Activated CD8-positive, alpha-beta memory T cell treated with anti-CD3 and anti-CD28 coated beads, Interleukin-2, amount 50 U/mL, for 24 hours (primary cell): ENCODE measurements around the gene SETBP1.

Experiments used
- DNase-seq: peaks from one replicate; pipeline ENCODE4 v3.0.0-alpha.2; 2020; ENCODE audit errors: extremely low read depth

Gene SETBP1

DNA sequence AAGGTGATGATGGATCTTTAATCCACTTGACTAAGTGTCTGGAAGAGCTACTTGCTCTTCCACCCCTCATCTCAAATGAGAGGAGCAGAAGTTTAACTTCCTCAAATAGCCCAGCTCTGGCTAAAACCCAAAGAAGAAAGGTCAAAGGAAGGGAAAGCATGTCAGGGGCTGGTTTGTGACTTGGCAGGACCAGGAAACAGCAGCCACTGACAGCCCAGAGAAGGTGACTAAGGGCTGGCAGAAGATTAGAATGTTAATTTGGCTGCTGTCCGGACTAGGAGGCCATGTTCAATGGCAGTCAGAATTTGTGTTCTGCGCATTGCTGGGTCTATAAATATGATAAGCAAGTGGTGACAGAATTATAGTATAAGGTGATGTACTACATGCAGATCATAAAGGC lies 386.2 kb downstream of the SETBP1 start:
- DNase-seq, result no peak

DNA sequence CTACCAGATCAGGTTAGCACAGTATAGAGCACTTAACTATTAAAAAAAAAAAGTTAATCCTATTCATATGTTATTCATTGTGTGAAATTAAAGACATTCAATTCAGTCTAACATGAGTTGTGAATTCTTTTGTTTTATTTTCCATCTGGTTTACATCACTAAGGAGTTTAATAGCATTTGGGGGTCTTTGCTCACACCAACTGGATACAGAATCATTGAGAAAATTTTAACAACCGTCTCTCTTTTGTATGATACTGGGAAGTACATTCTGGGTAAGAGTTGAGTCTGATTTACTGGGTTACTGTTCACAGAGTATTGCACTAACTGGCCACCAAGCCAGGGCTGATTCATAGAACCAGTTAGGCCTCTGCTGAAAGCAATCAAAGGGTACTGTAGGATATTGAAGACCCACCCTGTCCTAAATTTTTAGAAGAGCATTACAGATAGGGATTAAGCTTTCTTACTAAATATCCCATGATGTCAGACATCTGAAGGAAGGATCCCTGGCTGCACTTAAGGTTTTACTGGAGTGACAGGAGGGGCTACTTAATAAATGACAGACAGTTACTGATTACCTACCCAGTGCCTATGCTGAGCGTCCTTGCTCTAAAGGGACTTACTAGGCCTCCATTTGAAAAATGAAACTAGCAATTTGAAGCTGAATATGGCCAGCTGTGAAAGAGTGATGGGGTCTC lies 387.9 kb downstream of the SETBP1 start:
- no peak for DNase-seq

DNA sequence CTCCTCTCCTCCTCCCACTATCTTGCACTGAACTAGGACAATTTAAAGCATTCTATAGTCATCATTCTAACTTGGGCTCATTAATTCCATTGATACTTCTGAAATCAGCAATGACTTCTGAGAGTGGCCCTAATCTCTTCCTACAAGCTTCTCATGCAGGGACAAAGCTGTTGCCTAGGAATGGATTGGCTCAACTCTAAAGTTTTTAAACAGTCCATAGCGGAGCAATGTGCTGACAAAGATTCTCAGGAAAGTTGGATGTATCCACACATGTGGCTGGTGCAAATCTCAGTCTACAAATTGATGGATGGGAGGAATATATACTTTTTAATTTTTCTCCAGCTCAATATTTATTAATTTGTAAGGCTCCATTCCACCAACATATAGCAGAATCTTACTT lies 388.9 kb downstream of the SETBP1 start:
- no peak for DNase-seq

DNA sequence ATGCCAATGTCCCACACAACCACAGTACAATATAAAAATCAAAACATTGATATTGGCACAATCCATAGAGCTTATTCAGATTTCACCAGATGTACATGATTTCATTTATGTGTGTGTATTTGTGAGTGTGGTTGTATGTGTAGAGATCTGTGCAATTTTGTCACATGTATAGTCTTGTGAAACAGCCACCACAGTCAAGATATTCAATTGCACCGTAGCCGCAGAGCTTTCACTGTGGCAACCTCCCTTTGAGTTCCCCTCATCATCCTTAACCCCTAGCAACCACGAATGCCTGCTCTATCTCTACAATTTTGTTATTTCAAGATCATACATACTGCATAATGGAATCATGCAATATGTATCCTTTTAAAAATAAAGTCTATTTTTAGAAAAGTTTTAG lies 391.3 kb downstream of the SETBP1 start:
- no peak for DNase-seq

DNA sequence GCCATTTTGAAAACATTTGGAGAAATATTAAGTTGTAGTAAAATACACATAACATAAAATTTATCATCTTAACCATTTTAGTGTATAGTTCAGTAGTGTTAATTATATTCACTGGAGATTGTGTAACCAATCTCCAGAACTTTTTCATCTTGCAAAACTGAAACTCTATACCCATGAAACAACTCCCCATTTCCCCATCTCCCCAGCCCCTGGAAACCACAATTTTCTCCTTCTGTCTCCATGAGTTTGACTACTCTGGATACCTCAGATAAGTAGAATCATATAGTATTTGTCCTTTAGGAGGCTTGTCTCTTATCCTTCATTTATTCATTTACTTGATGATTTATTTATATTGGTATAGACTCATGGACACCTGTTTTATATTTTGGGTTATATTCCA lies 392.9 kb downstream of the SETBP1 start:
- no peak for DNase-seq

DNA sequence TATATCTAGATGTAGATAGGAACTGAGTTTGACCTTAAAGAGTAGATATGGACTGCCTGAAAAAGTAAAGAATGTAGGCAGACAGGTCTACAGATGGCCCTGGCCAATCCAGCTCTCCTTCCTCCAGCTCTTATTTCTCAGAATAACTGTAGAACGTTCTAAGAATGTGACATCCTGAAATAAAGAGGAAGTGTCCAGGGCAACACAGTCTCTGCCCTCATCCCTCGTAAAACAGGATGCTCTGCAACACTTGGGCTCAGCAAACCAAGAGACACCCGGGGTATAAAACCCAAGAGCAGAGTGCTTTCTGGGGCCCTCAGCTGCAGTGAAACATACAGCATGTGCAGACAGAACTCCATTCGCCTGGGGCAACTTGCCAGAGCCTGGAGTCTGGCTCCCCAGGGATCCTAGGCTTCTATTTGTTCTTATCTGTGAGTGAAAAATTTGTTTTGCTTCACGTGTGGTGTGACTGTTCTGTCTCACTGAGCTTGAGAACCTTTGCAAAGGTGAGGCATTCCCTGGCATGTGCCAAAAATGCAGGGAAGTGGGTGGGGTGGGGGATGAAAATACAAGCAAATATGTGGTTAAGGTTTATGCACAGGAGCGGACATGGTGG lies 401.0 kb downstream of the SETBP1 start:
- no peak for DNase-seq

DNA sequence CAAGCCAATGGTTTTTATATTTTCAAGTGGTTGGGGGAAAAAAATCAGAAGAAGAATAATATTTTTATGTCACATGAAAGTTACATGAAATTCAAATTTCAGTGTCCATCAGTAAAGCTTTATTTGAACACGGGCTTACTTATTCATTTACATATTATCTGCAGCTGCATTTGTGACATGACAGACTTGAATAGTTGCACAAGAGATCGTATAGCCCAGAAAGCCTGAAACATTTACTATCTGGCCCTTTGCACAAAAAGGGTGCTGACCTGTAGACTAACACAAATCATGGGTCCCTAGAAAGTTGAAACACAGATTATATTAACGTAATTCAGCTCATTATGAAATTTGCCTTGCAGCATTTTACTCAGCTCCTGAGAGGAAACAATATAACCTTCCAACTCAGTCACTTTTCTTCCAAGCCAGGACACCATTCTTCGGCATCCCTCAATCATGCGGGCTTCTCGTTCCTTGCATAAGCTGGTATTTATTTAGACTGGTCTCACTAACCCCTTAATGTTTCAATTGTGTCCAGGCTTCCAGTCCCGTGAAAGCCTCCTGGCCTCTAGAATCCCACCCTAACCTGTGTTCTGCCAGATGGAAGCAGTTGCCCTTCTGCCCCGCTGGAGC lies 402.7 kb downstream of the SETBP1 start:
- DNase-seq, result no peak

DNA sequence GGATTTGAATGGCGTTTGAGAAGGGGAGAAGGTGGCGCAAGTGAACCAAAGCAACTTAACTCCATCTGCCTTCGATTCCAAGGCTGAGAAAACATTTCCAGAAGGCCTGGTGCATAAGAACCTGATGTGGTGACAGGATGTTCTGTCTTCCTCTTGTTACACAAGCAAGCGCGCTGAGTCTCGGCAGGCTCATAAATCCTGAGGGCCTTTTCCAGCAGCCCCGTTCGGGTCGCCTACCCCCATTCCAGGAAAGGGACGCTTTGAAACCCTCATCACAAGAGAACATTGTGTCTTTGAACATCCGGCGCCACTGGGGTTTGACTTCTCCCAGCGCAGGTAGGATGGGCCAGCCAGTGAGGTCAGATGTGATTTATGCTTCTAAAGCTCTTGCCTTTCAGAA lies 403.5 kb downstream of the SETBP1 start:
- no peak for DNase-seq

DNA sequence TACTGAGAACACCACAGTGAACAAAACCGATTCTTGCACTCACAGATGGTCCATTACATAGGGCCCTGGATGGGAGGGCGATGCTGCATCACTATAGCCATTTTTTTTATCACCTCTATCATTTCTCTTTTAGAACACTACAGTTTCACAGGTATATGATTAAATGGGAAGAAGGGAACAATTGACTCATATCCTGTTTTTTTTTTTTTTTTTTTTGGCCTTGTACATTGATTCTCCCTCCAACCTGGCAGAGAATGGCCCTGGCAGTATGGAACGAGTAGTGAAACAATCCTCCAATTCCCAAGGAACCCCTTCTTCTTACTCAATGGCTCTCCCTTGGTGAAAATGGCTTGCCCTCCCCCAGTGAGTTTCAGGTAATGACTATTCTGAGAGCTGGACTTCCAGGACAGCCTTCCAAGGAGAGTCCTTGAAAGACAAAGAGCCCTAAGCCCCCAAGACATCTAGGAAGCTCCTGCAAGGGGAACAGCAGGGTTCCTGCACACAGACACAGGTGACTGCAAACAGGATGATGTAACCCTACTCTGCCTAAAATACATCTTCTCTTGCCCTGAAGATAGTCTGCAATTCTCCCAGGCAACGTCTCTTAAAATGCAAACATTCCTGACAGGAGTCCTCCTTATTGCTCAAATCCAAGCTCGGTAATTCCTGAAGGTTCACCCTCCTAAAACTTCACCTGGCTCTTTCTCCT lies 405.4 kb downstream of the SETBP1 start:
- no peak for DNase-seq

DNA sequence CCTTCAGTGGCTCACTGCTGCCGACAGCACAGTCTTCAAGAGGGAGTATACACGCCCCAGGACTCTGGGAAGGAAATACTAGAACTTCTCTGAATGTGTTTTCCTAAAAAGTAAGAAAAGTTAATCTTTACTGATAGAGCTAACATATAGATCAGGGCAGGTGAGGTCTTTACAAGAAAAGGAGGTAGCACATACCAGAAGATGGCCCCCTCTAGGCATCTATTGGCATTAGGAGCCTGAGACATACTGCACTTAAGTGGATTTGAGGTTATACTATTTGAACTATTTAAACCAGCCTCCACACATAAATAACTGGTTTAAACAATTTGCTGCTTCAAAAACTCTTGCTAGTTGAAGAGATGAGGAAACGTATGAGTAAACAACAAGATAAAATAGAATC lies 406.1 kb downstream of the SETBP1 start:
- no peak for DNase-seq

DNA sequence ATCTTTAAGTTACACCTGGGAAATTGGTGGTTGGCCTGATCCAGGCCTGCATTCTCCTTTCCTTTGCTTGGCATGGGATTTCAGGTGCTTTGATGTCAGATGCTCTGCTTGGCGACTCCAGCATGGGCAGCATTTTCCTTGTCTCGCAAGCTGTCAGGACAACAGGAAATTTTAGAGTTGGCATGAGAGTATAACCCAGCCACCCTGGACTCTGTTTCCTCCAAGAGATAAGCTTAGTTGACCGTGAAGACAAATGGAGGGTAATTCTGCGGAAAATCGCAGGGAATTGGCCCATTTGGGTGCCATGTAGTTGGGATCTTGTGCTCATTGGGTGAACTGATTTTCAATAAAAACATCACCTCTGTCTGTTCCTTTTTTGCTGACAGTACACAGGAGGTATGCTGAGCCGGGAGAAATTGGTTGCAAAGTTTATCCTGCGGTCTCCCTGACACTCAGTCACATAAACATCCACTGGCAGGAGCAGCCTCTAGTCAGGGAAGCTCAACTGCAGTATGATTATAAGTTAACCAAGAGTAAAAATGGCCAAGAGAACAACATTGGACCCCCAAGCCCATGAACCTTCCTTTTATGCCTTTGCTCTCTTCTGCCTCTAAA lies 409.9 kb downstream of the SETBP1 start:
- no peak for DNase-seq

DNA sequence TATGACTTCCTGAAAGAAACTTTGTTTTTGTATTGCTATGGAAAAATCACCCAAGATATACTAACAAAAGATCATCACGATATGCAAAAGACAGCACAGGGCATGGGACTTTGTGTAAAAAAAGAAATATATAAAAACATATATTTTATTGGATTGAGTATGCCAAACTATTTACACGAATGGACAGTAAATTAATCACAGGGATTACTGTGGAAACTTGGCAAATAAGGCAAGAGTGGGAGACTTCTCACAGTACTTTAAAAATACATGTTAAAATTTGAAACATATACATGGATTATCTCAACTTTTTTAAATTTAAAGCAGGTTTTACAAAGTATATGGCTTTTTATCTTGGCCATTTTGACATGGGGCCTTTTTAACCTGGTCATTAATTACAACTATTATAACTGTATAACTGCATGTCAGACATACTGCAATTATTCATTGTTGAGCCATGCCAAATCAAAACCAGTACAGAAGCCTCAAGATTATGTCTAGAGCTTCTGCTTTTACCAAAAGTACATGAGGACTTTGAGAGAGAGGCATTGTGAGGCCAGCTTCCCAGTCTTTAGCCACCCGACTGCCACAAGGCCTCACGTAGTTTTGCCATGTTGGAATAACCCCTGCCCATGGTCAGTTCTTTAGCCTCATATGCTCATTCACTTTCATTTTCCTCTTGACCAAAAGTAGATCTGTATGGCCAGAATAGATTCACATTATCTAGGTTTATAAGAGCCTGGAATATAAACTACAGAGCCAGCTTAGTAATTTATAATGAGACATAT lies 419.8 kb downstream of the SETBP1 start:
- DNase-seq, result no peak

DNA sequence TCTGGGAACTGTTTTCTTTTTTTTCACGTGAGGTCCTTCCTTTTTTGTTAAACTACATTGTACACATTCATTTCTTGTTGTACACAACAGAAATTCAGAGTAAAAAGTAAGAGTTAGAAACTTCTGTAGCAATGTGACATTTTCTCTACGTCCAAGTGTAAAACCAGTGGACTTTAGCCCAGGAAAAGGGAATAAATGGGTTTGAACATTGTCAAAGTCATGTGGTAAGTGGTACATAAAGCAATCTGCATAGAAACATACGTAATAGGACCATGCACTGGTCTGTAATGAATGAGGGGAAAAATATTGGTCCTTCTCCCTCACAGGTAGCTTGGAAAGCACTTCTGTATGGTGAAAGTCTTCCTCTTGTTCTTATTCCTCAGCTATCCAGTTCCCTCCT lies 421.4 kb downstream of the SETBP1 start:
- no peak for DNase-seq

DNA sequence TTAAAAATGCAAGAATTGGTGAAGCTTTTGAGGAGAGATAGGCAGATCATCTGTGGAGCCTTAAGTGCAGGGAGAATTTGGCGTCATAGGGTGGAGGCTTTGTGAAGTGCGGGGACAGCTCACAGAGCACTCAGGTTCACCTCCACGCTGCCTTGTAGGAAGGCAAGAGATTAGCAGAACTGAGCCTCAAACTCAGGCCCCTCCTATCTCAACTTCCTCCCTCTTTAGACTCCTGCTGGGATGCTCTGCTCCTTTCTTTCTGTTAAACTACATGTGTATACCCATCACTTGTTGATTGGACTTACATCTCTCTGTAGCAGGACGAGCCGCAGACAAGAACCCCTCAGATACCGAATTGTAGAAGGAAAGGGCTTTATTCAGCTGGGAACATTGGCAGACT lies 422.2 kb downstream of the SETBP1 start:
- DNase-seq, result no peak

DNA sequence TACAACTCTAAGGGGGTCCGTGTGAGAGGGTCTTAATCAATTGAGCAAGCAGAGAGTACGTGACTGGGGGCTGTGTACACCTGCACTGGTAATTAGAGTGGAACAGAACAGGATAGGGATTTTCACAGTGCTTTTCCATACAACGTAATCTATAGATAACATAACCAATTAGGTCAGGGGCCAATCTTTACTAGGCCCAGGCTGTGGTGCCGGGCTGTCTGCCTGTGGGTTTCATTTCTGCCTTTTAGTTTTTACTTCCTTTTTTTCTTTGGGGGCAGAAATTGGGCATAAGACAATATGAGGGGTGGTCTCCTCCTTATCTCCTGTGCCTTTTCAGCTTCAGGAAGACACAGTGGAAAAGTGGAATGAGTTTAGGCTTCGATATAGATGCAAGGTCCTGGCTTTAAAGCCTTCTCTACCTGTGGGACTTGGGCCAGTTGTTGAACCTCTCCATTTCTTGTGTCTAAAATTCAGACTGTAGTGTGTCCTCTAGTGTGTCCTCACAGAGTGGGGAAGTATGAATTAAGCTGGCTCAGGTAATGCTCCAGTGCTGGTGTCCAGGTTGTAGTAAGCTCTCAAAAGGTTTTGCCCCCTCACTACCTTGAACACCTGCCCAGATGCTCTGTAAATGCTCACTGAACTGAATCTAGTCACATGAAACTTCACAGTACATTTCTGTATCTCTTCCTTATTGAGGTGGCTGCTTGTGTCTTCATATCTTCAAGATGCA lies 422.8 kb downstream of the SETBP1 start:
- no peak for DNase-seq

DNA sequence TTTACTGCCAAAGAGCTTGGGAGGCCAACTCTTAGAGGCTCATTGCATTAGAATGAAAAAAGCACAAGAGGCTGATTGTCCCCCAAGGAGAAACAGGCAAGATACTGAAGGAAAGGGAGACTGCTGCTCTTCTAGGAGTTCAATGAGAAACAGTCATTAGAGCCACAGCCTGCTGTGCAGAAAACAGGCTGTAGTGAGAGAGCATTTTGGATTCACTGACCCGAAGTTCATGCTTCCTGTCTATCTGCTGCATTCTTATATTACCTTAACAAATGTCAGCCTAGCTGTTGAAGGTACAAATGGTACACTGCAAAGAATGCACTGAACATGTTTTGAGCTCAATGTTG lies 423.3 kb downstream of the SETBP1 start:
- DNase-seq, result no peak

DNA sequence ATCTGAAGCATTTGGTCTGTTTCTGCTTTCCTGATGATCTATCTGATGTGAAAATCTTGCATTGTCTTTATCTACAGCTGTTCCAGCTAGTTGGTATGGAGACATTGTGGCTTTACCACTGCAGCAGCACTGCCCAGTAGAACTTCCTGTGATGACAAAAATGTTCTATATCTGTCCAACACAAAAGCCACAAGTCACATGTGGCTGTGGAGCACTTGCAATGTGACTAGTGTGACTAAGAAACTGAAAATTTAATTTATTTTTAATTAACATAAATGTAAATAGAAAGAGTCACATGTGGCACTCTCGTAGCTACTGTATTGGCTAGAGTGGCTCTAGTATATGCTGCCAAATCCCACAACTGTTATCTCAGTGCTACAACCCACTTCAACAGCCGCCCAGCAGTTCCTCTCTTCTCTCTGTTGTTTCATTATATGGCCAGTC lies 425.7 kb downstream of the SETBP1 start:
- DNase-seq, result no peak

DNA sequence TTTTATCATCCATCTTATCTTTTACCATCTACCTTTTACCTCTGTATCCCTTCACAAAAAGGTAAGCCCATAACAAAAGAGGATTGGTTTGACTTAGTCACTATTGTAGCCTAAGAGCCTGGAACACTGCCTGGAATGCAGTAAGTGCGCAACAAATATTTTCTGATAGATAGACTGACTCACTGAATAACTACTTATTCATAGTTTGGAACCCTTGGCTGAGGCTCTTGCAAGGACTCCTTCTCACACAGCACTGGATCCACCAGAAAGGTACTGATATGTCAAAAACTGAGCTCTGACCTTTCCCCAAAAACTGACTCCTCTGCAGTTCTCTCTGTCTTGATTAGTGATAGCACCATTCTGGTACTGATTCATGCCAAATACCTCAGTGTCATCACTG lies 426.7 kb downstream of the SETBP1 start:
- no peak for DNase-seq

DNA sequence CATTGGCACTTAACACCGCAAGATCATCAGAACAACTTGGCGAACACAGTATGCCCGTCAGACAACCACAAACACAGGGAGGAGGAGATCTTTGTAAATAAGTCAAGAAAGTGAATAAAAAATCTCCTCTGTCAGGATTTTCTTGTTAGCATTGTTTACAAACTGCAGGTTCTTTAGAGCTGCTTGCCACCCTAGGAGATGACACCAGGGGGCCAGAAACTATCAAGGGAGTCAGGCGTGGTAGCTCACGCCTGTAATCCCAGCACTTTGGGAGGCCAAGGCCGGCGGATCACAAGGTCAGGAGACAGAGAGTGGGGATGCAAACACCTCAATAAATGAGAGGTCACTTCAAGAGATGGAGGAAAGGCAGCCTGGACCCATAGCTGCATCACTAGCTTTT lies 428.1 kb downstream of the SETBP1 start:
- no peak for DNase-seq

DNA sequence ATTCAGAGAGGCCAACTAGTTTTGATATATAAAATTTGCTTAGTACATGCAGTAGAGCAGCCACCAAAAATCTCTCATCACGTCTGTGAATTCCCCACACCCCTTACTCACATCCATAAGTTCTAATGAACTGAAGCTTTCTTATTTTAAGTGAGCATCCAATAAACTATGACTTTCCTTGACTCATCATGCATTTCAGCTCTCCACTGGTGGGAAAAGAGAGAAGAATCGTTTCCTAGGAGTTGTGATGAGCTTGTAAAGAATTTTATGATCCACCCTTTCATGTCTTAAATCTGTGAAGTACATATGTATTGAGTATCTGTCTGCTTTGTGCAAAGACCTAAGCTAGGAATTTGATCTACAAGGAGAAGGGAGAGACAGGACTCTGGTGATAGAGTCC lies 428.6 kb downstream of the SETBP1 start:
- no peak for DNase-seq

DNA sequence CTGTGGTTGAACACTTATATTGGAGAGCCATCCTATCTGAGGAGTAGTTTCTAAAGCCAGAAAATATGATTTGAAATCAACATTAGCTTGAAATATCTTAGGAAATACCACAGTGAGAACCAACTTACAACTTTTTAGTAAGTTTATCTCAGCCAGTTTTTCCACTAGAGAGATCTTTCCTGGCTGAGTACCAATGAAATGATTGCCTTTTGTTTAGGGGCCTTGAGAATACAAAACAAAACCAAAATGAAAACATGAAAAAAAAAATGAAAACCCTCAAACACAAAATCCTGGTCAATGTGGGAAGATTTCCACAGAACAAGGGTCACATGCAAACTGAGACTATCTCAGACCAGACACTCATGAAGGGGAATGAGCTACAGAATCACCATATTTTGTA lies 429.0 kb downstream of the SETBP1 start:
- DNase-seq, result no peak
